DND-41 (cell line): ENCODE measurements around the gene HOXD8.

ENCODE experiments used
- ATAC-seq: fragments of 200-7000 bp; cut with Tn5 transposase; 3 replicates; pipeline ENCODE4 v1.9.1; 2021; ENCODE audit warnings: low read depth; ENCODE audit not compliant: insufficient read depth
- DNase-seq: peaks from one replicate; pipeline ENCODE4 v3.0.0-alpha.2; 2020
- H2AFZ ChIP-seq: 2 replicates; pipeline ENCODE4 v1.6.0; 2012; ENCODE audit warnings: low read depth, low read length
- H3K27ac ChIP-seq: 2 replicates; pipeline ENCODE4 v1.5.1; 2012; ENCODE audit warnings: low read length, inconsistent platforms
- H3K27me3 ChIP-seq: fragments of 200-600 bp; sonication (generic); 2 replicates; pipeline ENCODE4 v1.6.0; 2012; ENCODE audit warnings: low read length, mild to moderate bottlenecking, inconsistent platforms; ENCODE audit not compliant: insufficient read depth, poor library complexity
- H3K36me3 ChIP-seq: 2 replicates; pipeline ENCODE4 v1.5.1; 2012; ENCODE audit warnings: low read length, inconsistent platforms; ENCODE audit not compliant: insufficient read depth
- H3K4me1 ChIP-seq: 2 replicates; pipeline ENCODE4 v1.5.1; 2012; ENCODE audit warnings: mild to moderate bottlenecking, low read length; ENCODE audit not compliant: insufficient read depth
- H3K4me2 ChIP-seq: 2 replicates; pipeline ENCODE4 v1.6.0; 2012; ENCODE audit warnings: mild to moderate bottlenecking, moderate library complexity, low read length, inconsistent platforms; ENCODE audit not compliant: insufficient read depth
- H3K4me3 ChIP-seq, 2 experiments: fragments of 200-600 bp in 1 of 2; shearing (Covaris generic) in 1 of 2; 2 replicates each; pipeline ENCODE4 v1.5.1; 2012 to 2016; ENCODE audit warnings: inconsistent platforms in 2 of 2, low read length in 2 of 2, mild to moderate bottlenecking in 2 of 2, low read depth in 1 of 2, moderate library complexity in 1 of 2
- H3K79me2 ChIP-seq: 2 replicates; pipeline ENCODE4 v1.6.0; 2012; ENCODE audit warnings: low read length, inconsistent platforms; ENCODE audit not compliant: insufficient read depth
- H3K9ac ChIP-seq: 2 replicates; pipeline ENCODE4 v1.6.0; 2012; ENCODE audit warnings: low read depth, mild to moderate bottlenecking, inconsistent platforms, low read length, moderate library complexity
- H3K9me3 ChIP-seq: 2 replicates; pipeline ENCODE4 v1.5.1; 2012; ENCODE audit warnings: low read length, moderate library complexity, mild to moderate bottlenecking, inconsistent platforms; ENCODE audit not compliant: insufficient read depth, severe bottlenecking
- H4K20me1 ChIP-seq: 2 replicates; pipeline ENCODE4 v1.6.0; 2012; ENCODE audit warnings: low read length; ENCODE audit not compliant: insufficient read depth
- EZH2 ChIP-seq: IDR thresholded peaks from 3 replicates; pipeline ENCODE4 v1.6.1; 2012; ENCODE audit warnings: borderline replicate concordance, low read depth, mild to moderate bottlenecking, moderate library complexity, low read length, inconsistent platforms; ENCODE audit not compliant: severe bottlenecking
- TF ChIP-seq, protein P1 (sequence below): IDR thresholded peaks from 2 replicates; pipeline ENCODE4 v1.5.1; 2012; ENCODE audit warnings: borderline replicate concordance, low read length, moderate library complexity, mild to moderate bottlenecking; ENCODE audit not compliant: poor library complexity, severe bottlenecking; ENCODE audit errors: extremely low read depth

Gene HOXD8

GRCh38 chr2:176145085-176145969, 15.8 kb downstream of the HOXD8 start:
- H2AFZ ChIP-seq = no peak overlapping the region
- no peak overlapping the region for H3K9ac ChIP-seq
- no peaks in the 10 kb centered on the region for H3K9me3 ChIP-seq
- H3K4me3 ChIP-seq = no peak overlapping the region
- H3K27ac ChIP-seq = no peak overlapping the region
- H3K4me2 ChIP-seq = no peak overlapping the region
- H3K4me1 ChIP-seq = peaks cover 8% of the 10 kb centered on the region
- no peak for TF ChIP-seq EZH2
- TF ChIP-seq, protein P1, sequence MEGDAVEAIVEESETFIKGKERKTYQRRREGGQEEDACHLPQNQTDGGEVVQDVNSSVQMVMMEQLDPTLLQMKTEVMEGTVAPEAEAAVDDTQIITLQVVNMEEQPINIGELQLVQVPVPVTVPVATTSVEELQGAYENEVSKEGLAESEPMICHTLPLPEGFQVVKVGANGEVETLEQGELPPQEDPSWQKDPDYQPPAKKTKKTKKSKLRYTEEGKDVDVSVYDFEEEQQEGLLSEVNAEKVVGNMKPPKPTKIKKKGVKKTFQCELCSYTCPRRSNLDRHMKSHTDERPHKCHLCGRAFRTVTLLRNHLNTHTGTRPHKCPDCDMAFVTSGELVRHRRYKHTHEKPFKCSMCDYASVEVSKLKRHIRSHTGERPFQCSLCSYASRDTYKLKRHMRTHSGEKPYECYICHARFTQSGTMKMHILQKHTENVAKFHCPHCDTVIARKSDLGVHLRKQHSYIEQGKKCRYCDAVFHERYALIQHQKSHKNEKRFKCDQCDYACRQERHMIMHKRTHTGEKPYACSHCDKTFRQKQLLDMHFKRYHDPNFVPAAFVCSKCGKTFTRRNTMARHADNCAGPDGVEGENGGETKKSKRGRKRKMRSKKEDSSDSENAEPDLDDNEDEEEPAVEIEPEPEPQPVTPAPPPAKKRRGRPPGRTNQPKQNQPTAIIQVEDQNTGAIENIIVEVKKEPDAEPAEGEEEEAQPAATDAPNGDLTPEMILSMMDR = no peak
- no peaks in the 10 kb centered on the region for H3K36me3 ChIP-seq
- ATAC-seq (no peak), DNase-seq (no peak)
- no peaks in the 10 kb centered on the region for H4K20me1 ChIP-seq
- H3K27me3 ChIP-seq = no peaks in the 10 kb centered on the region
- H3K79me2 ChIP-seq = no peaks in the 10 kb centered on the region

- Histone ChIP-seq H3K27me3 (no peaks in the 10 kb centered on the region), H3K27ac (no peak overlapping the region), H3K9ac (no peak overlapping the region)
Measured at GRCh38 chr2:176146101-176146500, 16.6 kb downstream of the HOXD8 start.

DNA sequence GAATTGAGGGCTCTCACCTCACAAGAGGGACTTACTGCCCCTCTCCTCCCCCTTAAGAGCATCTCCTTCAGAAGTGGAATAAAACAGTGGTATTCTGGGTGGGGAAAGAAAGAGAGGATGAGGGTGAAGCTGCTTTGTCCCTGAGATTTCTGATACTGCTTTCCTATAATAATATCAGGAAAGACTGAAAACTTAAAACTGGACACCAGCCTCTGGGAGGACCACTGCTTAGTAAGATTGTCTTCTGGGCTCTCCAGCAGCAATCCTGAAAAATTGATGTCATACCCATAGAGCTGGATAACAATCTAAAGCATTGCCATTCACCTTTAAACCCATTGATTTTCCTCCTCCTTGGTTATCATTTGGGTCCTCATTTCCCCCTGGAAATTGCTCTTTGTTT, 17.1 kb downstream of the HOXD8 start:
- no peak for DNase-seq
- ATAC-seq = no peak
- Histone ChIP-seq H3K4me2 (no peak overlapping the region), H4K20me1 (no peaks in the 10 kb centered on the region), H3K36me3 (no peaks in the 10 kb centered on the region), H3K9me3 (no peaks in the 10 kb centered on the region), H3K27me3 (no peaks in the 10 kb centered on the region), H3K4me3 (no peak overlapping the region), H3K9ac (no peak overlapping the region), H2AFZ (no peak overlapping the region), H3K27ac (no peak overlapping the region), H3K4me1 (no peaks in the 10 kb centered on the region), H3K79me2 (no peaks in the 10 kb centered on the region)
- no peak for TF ChIP-seq EZH2
- TF ChIP-seq, protein P1 = no peak

More at GRCh38 chr2:176146101-176146500, 16.6 kb downstream of the HOXD8 start:
- no peak overlapping the region for H3K4me2 ChIP-seq
- TF ChIP-seq EZH2 = no peak
- TF ChIP-seq, protein P1 = no peak
- no peaks in the 10 kb centered on the region for H3K36me3 ChIP-seq
- ATAC-seq (no peak), DNase-seq (no peak)
- no peak overlapping the region for H2AFZ ChIP-seq
- H3K4me3 ChIP-seq = no peak overlapping the region
- no peaks in the 10 kb centered on the region for H4K20me1 ChIP-seq
- 0 out of 2 replicates have a peak, but pooled peaks cover under 1% of the 10 kb centered on the region for H3K4me1 ChIP-seq
- no peaks in the 10 kb centered on the region for H3K9me3 ChIP-seq
- no peaks in the 10 kb centered on the region for H3K79me2 ChIP-seq
